Suppressor macrophage (primary cell): Measurements from ENCODE around the gene TRIM23.
A peak's percentile ranks its signal among the peaks of the same experiment; 100 is the strongest.

Source experiments
- DNase-seq, 4 experiments: peaks; one replicate each; pipeline ENCODE4 v3.0.0-alpha.2; 2020 to 2022

Gene TRIM23

GRCh38 chr5:65563777-65564176 lies 60.4 kb downstream of the TRIM23 start:
- peak in 2 of 4 experiments; percentile 2 to 7 for DNase-seq

- peak; percentile 95 to 97 (median 96) for DNase-seq
These were observed 61.1 kb downstream of the TRIM23 start, which contains the start of the genes CENPK and PPWD1 for GRCh38 chr5:65562731-65563701. Gene CENPK, minus strand, starts transcription at chr5:65563168. Its CDS starts 8,261 bp downstream, at chr5:65554907. Gene PPWD1, plus strand, starts transcription at chr5:65563296. Its CDS starts 15 bp downstream, at chr5:65563311.

GRCh38 chr5:65556718-65557117 lies 67.4 kb downstream of the TRIM23 start:
- no peak for DNase-seq

GRCh38 chr5:65556181-65556580 lies 68.0 kb downstream of the TRIM23 start:
- no peak for DNase-seq

- no peak for DNase-seq
These were observed 68.8 kb downstream of the TRIM23 start for GRCh38 chr5:65555287-65555686.

GRCh38 chr5:65553941-65554340 lies 70.2 kb downstream of the TRIM23 start:
- DNase-seq, result no peak

- no peak for DNase-seq
These were observed 75.9 kb downstream of the TRIM23 start for GRCh38 chr5:65548281-65548680.

- no peak for DNase-seq
These were observed 78.0 kb downstream of the TRIM23 start for GRCh38 chr5:65546141-65546540.

- no peak for DNase-seq
These were observed 79.7 kb downstream of the TRIM23 start for GRCh38 chr5:65544473-65544872.

GRCh38 chr5:65539827-65540226 lies 84.3 kb downstream of the TRIM23 start:
- DNase-seq, result no peak
